Hematopoietic multipotent progenitor cell treated with erythropoietin and hydrocortisone succinate and interleukin-3 and kit ligand, for 15 days (in vitro differentiated cells): ENCODE measurements around the gene PURA.

Source experiments
- DNase-seq: peaks from one replicate; pipeline ENCODE4 v3.0.0-alpha.2; 2015; ENCODE audit warnings: low spot score

PURA gene

GRCh38 chr5:140109759-140110645 is 3.9 kb upstream of the PURA start:
- no peak for DNase-seq

GRCh38 chr5:140110646-140110957 is 3.3 kb upstream of the PURA start:
- no peak for DNase-seq

GRCh38 chr5:140111011-140111858 is 2.7 kb upstream of the PURA start:
- no peak for DNase-seq

GRCh38 chr5:140111859-140112551 is 1.9 kb upstream of the PURA start:
- DNase-seq, result no peak

- no peak for DNase-seq
These were observed 1.2 kb upstream of the PURA start for GRCh38 chr5:140112685-140113179.

GRCh38 chr5:140113180-140113698 is 670 bp upstream of the PURA start:
- DNase-seq, result no peak

- DNase-seq, result peak; percentile 45
These were observed 654 bp downstream of the PURA start for GRCh38 chr5:140114341-140115185.

- DNase-seq, result no peak
These were observed 1.2 kb downstream of the PURA start for GRCh38 chr5:140115186-140115500.

GRCh38 chr5:140116716-140117115 is 2.8 kb downstream of the PURA start:
- DNase-seq, result no peak

GRCh38 chr5:140117523-140117922 is 3.6 kb downstream of the PURA start:
- no peak for DNase-seq

GRCh38 chr5:140118302-140118936 is 4.5 kb downstream of the PURA start:
- DNase-seq, result no peak

- no peak for DNase-seq
These were observed 11.7 kb downstream of the PURA start, which contains the start of gene IGIP for GRCh38 chr5:140125637-140126036. IGIP (plus strand) TSS chr5:140125937; CDS start chr5:140128477, 2,540 bp downstream.

- DNase-seq, result no peak
These were observed 12.6 kb downstream of the PURA start for GRCh38 chr5:140126315-140127012.

GRCh38 chr5:140128376-140128775 is 14.5 kb downstream of the PURA start:
- DNase-seq, result no peak

GRCh38 chr5:140130949-140131733 is 17.2 kb downstream of the PURA start:
- DNase-seq, result no peak

GRCh38 chr5:140131967-140132409 is 18.1 kb downstream of the PURA start:
- DNase-seq, result no peak

- no peak for DNase-seq
These were observed 19.7 kb downstream of the PURA start for GRCh38 chr5:140133514-140134167.

- DNase-seq, result no peak
These were observed 20.5 kb downstream of the PURA start for GRCh38 chr5:140134277-140134935.
